CD4-positive, alpha-beta T cell (primary cell): ENCODE data around the gene SIRPB2. TPM values are rescaled to one million over a fixed set of nuclear protein-coding genes. Genes with fewer than 3 reads are reported as not detected.

Experiments used
- ATAC-seq: fragments of 200-7000 bp; cut with Tn5 transposase; one replicate; pipeline ENCODE4 v1.10.0; 2022; ENCODE audit warnings: mild to moderate bottlenecking; ENCODE audit not compliant: poor library complexity
- CTCF ChIA-PET: fragments of 350-600 bp; sonication (Branson Sonifier 250); formaldehyde crosslinking; loops from one replicate; lab custom pipeline; 2021; ENCODE audit warnings: antibody characterized with exemption, inconsistent platforms; lab: Charles Lee
- POLR2A ChIA-PET: fragments of 350-600 bp; sonication (Branson Sonifier 250); formaldehyde crosslinking; loops from one replicate; lab custom pipeline; 2021; ENCODE audit warnings: antibody characterized with exemption, inconsistent platforms; lab: Charles Lee
- DNase-seq, 14 experiments: peaks; one replicate each; pipeline ENCODE4 v3.0.0-alpha.2; 2013 to 2020; ENCODE audit warnings: mixed read lengths in 2 of 14
- H3K27ac ChIP-seq, 2 donors: one replicate each; pipeline versions ENCODE4 v1.5.1 to v1.7.0; 2013; ENCODE audit warnings: low read length in 2 of 2, low read depth in 1 of 2, mild to moderate bottlenecking in 1 of 2
- H3K27me3 ChIP-seq, 2 experiments: 1 replicate in 1 of 2; 2 replicates in 1 of 2; pipeline versions ENCODE4 v1.6.1 to v1.7.0; 2013; ENCODE audit warnings: low read length in 2 of 2, control low read depth in 1 of 2, mild to moderate bottlenecking in 1 of 2, moderate library complexity in 1 of 2; ENCODE audit not compliant: insufficient read depth in 2 of 2, control insufficient read depth in 1 of 2
- H3K36me3 ChIP-seq: one replicate; pipeline ENCODE4 v1.6.1; 2013; ENCODE audit warnings: low read length, control low read depth; ENCODE audit not compliant: insufficient read depth
- H3K4me1 ChIP-seq: one replicate; pipeline ENCODE4 v1.6.1; 2013; ENCODE audit warnings: low read length, control low read depth; ENCODE audit not compliant: insufficient read depth
- H3K4me3 ChIP-seq: one replicate; pipeline ENCODE4 v1.5.1; 2013; ENCODE audit warnings: mild to moderate bottlenecking, low read length, moderate library complexity
- H3K9me3 ChIP-seq, 2 experiments: 1 replicate in 1 of 2; 2 replicates in 1 of 2; pipeline versions ENCODE4 v1.6.1 to v1.7.0; 2013; ENCODE audit warnings: low read length in 2 of 2, mild to moderate bottlenecking in 2 of 2, control low read depth in 1 of 2, moderate library complexity in 1 of 2; ENCODE audit not compliant: control insufficient read depth in 1 of 2, insufficient read depth in 1 of 2
- H3K27ac Mint-ChIP-seq: one replicate; pipeline ENCODE4 v1.8.0; 2020; ENCODE audit warnings: mixed read lengths
- H3K27me3 Mint-ChIP-seq: one replicate; pipeline ENCODE4 v1.8.0; 2021; ENCODE audit warnings: mixed read lengths
- H3K36me3 Mint-ChIP-seq: one replicate; pipeline ENCODE4 v1.8.0; 2021; ENCODE audit warnings: low read depth, mixed read lengths
- H3K4me1 Mint-ChIP-seq: one replicate; pipeline ENCODE4 v1.8.0; 2021; ENCODE audit warnings: low read depth, mixed read lengths
- H3K4me3 Mint-ChIP-seq: one replicate; pipeline ENCODE4 v1.8.0; 2020; ENCODE audit warnings: mild to moderate bottlenecking, mixed read lengths
- H3K9me3 Mint-ChIP-seq: one replicate; pipeline ENCODE4 v1.8.0; 2020; ENCODE audit warnings: mixed read lengths
- CTCF ChIP-seq: fragments of 200-600 bp; IDR thresholded peaks from one replicate; pipeline ENCODE4 v1.8.0; 2022; ENCODE audit warnings: antibody characterized with exemption, mild to moderate bottlenecking
- intact Hi-C, 2 experiments: fragments of 100-400 bp; cut with DNase I in 1 of 2; cut with micrococcal nuclease in 1 of 2; formaldehyde crosslinking; loops; one replicate each; pipeline versions ENCODE4 v1.15.1 to v1.9.0; 2023 to 2025; cut with DNase I, micrococcal nuclease
- total RNA-seq, 174 experiments: library from RNA in 2 of 174; stranded (reverse) in 2 of 174; gene quantifications; one replicate each; pipeline ENCODE4 v1.2.3 and lab custom pipeline; 2021 to 2026

The SIRPB2 gene
- total RNA-seq, 2 experiments from 2014 or later: 0.20 to 0.49 TPM

GRCh38 chr20:1479831-1480595 lies 11.2 kb downstream of the SIRPB2 start:
- ATAC-seq: no peak
- no peak overlapping the region for H3K4me3 ChIP-seq
- H3K9me3 ChIP-seq: no peaks in the 10 kb centered on the region
- Mint-ChIP-seq H3K27ac (no peak overlapping the region), H3K9me3 (no peaks in the 10 kb centered on the region), H3K4me1 (no peaks in the 10 kb centered on the region), H3K4me3 (no peak overlapping the region), H3K27me3 (peaks cover 29% of the 10 kb centered on the region), H3K36me3 (no peaks in the 10 kb centered on the region)
- H3K4me1 ChIP-seq: no peaks in the 10 kb centered on the region
- TF ChIP-seq CTCF: no peak
- no peaks in the 10 kb centered on the region for H3K36me3 ChIP-seq
- DNase-seq: no peak
- H3K27ac ChIP-seq: no peak overlapping the region
- intact Hi-C loops: no loop called here
- ChIA-PET CTCF (no interaction called here), POLR2A (no interaction called here)
- H3K27me3 ChIP-seq: peaks cover 0 to 10% of the 10 kb centered on the region in 2 experiments

GRCh38 chr20:1478566-1478965 lies 12.7 kb downstream of the SIRPB2 start:
- DNase-seq (no peak), ATAC-seq (no peak)
- no peaks in the 10 kb centered on the region for H3K4me1 ChIP-seq
- Mint-ChIP-seq H3K4me3 (no peak overlapping the region), H3K9me3 (no peaks in the 10 kb centered on the region), H3K4me1 (no peaks in the 10 kb centered on the region), H3K36me3 (no peaks in the 10 kb centered on the region), H3K27ac (no peak overlapping the region), H3K27me3 (peaks cover 19% of the 10 kb centered on the region)
- no peak for TF ChIP-seq CTCF
- peaks cover 0 to 4% of the 10 kb centered on the region in 2 experiments for H3K27me3 ChIP-seq
- no peaks in the 10 kb centered on the region for H3K36me3 ChIP-seq
- ChIA-PET CTCF (no interaction called here), POLR2A (no interaction called here)
- intact Hi-C loops: no loop called here
- H3K9me3 ChIP-seq: no peaks in the 10 kb centered on the region
- H3K27ac ChIP-seq: no peak overlapping the region
- H3K4me3 ChIP-seq: no peak overlapping the region

GRCh38 chr20:1477896-1478490 lies 13.2 kb downstream of the SIRPB2 start:
- Histone ChIP-seq H3K4me3 (no peak overlapping the region), H3K36me3 (no peaks in the 10 kb centered on the region), H3K27ac (no peak overlapping the region), H3K9me3 (no peaks in the 10 kb centered on the region), H3K27me3 (no peaks in the 10 kb centered on the region), H3K4me1 (no peaks in the 10 kb centered on the region)
- ChIA-PET CTCF (no interaction called here), POLR2A (no interaction called here)
- Mint-ChIP-seq H3K27me3 (peaks cover 15% of the 10 kb centered on the region), H3K9me3 (no peaks in the 10 kb centered on the region), H3K4me3 (no peak overlapping the region), H3K27ac (no peak overlapping the region), H3K36me3 (no peaks in the 10 kb centered on the region), H3K4me1 (no peaks in the 10 kb centered on the region)
- TF ChIP-seq CTCF: no peak
- DNase-seq: no peak
- intact Hi-C loops: no loop called here
- no peak for ATAC-seq
